T-helper 2 cell treated with Interferon-gamma antibody and Interleukin-4, amounts not matched to agents 5 μg/mL and 100 μg/mL, for 36 hours (primary cell): ENCODE results near the gene SUCLG2.
A peak's percentile ranks its signal among the peaks of the same experiment; 100 is the strongest.

ENCODE experiments used
- DNase-seq: peaks from one replicate; pipeline ENCODE4 v3.0.0; 2021; ENCODE audit warnings: low spot score
- H3K27ac Mint-ChIP-seq: one replicate; pipeline ENCODE4 v1.8.0; 2021; ENCODE audit warnings: mild to moderate bottlenecking, mixed read lengths
- H3K27me3 Mint-ChIP-seq: one replicate; pipeline ENCODE4 v1.8.0; 2021; ENCODE audit warnings: low read depth, mixed read lengths
- H3K36me3 Mint-ChIP-seq: one replicate; pipeline ENCODE4 v1.8.0; 2021; ENCODE audit warnings: low read depth, mixed read lengths
- H3K4me1 Mint-ChIP-seq: one replicate; pipeline ENCODE4 v1.8.0; 2021; ENCODE audit warnings: low read depth, mixed read lengths
- H3K4me3 Mint-ChIP-seq: one replicate; pipeline ENCODE4 v1.8.0; 2022; ENCODE audit warnings: mild to moderate bottlenecking, moderate library complexity, mixed read lengths
- H3K9me3 Mint-ChIP-seq: one replicate; pipeline ENCODE4 v1.8.0; 2021; ENCODE audit warnings: mixed read lengths

The SUCLG2 gene

DNA sequence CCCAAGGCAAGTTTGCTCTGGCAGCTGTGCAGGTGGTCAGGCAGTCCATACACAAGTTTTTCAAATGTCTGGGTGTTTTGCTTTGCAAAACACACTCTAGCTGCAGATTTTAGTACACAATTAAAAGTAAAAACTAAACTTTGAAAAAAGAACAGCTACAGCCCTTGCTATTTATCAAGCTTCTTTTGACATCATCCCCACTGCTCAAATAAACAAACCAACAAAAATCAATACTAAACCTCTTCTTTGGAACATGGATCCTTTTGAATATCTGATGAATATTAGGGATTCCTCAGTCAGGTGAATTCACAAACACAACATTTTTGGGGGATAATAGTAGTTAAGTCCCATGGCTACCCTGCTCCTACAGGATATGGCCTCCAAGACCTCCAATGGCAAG is 249.2 kb downstream of the SUCLG2 start:
- Mint-ChIP-seq H3K9me3 (no peaks in the 10 kb centered on the region), H3K36me3 (peaks cover 21% of the 10 kb centered on the region), H3K4me3 (no peak overlapping the region), H3K4me1 (no peaks in the 10 kb centered on the region), H3K27me3 (no peaks in the 10 kb centered on the region), H3K27ac (no peak overlapping the region)
- no peak for DNase-seq

DNA sequence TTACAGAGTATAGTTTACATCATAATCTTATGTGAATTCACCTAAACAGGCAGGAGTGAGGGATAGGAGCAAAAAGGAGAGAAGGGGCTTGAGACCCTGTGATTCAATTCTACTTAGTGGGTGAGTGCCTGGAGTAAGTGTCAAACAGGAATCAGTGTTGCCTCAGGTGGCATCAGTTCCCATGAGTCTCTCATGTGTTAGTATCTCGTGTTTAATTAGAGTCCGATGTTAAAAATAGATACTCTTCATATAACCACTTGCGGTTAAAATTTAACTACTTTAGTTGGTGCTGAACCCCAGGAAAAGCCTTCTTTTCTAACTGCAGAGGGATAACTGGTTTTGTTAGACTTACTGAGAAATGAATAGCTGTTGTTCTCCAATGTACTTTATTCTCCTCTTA is 251.5 kb downstream of the SUCLG2 start:
- H3K9me3 Mint-ChIP-seq, result peaks cover 4% of the 10 kb centered on the region
- no peak for DNase-seq
- no peaks in the 10 kb centered on the region for H3K27me3 Mint-ChIP-seq
- H3K36me3 Mint-ChIP-seq, result peaks cover 27% of the 10 kb centered on the region
- H3K27ac Mint-ChIP-seq, result no peak overlapping the region
- H3K4me3 Mint-ChIP-seq, result no peak overlapping the region
- no peaks in the 10 kb centered on the region for H3K4me1 Mint-ChIP-seq

DNA sequence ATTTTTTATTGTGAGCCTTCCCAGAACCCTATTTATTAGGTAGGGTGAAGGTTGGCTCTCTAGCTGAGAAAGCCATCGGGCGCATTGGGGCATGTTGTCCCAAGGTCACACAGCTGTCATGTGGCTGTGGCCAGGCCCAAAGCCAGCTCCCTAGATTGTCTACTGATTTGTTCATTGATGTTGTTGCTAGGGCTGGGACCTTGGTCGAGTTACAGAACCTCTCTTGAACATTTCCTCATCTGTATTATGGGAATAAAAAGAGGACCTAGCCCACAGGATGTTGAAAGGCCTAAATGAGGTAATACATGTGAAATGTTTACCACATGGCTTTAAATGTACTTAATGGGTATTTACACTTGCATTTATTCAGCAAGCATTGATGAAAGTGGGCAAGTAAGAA is 252.5 kb downstream of the SUCLG2 start:
- Mint-ChIP-seq H3K4me3 (no peak overlapping the region), H3K27me3 (no peaks in the 10 kb centered on the region), H3K27ac (no peak overlapping the region), H3K4me1 (no peaks in the 10 kb centered on the region), H3K36me3 (peaks cover 28% of the 10 kb centered on the region), H3K9me3 (peaks cover 4% of the 10 kb centered on the region)
- no peak for DNase-seq

DNA sequence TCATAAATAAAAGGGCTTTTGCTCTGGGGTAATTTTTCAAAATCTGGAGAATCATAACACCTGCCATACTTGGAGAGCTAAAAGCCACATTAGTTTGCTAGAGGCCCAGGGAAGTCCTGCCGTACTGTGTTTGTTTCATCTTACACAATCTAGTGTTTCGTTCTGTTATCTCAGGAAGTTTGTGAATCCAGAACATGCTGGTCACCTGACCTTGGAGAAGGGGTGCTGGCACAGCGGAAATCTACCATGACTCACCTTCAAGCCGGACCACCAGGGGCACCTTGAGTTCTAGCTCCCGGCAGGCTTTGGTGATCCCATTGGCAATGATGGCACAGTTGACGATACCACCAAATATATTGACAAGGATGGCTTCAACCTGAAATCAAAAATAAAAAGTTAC is 253.9 kb downstream of the SUCLG2 start:
- no peak for DNase-seq
- peaks cover 4% of the 10 kb centered on the region for H3K9me3 Mint-ChIP-seq
- H3K27ac Mint-ChIP-seq, result no peak overlapping the region
- peaks cover 28% of the 10 kb centered on the region for H3K36me3 Mint-ChIP-seq
- H3K27me3 Mint-ChIP-seq, result no peaks in the 10 kb centered on the region
- H3K4me3 Mint-ChIP-seq, result no peak overlapping the region
- no peaks in the 10 kb centered on the region for H3K4me1 Mint-ChIP-seq

DNA sequence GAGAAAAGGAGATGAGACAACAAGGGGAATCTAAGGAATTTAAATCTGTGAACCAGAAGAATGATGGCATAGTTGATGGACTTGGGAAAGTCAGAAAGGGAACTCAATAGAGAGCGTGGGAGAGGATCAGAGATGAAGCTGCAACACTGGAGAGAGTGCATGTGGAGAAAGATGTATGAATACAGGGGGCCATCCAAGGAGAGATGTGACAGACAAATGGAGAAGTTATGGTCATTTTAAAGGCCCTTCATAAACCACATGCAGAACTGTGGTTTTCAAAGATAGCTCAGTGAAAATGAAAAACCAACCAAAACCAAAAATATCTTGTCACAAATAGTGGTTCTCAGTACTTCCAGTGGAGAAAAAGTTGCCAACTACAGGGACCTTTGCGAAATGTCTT is 265.2 kb downstream of the SUCLG2 start:
- Mint-ChIP-seq H3K36me3 (peaks cover 42% of the 10 kb centered on the region), H3K4me3 (no peak overlapping the region), H3K9me3 (peaks cover 3% of the 10 kb centered on the region), H3K4me1 (peaks cover 16% of the 10 kb centered on the region), H3K27me3 (no peaks in the 10 kb centered on the region), H3K27ac (no peak overlapping the region)
- DNase-seq, result no peak

DNA sequence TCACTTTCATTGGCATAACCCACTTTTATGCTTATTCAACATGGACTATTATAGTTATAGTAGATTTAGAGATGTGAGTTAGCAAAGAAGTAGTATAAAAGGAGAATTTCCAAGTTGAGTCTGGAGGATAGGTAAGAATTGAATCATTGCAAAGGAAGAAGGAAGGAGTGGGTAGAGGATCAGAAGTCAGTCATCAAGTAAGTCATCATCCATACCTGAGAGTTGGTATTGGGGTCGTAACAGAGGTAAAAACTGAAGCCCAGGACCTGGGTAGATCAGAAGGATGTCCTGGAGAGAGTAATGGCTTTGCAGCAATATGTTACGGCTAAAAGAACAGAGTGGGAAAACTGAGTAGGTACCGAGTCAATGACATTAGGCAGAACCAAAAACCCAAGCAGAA is 265.7 kb downstream of the SUCLG2 start:
- peaks cover 3% of the 10 kb centered on the region for H3K9me3 Mint-ChIP-seq
- peaks cover 42% of the 10 kb centered on the region for H3K36me3 Mint-ChIP-seq
- peaks cover 16% of the 10 kb centered on the region for H3K4me1 Mint-ChIP-seq
- H3K27ac Mint-ChIP-seq, result no peak overlapping the region
- DNase-seq, result no peak
- H3K27me3 Mint-ChIP-seq, result no peaks in the 10 kb centered on the region
- H3K4me3 Mint-ChIP-seq, result no peak overlapping the region

DNA sequence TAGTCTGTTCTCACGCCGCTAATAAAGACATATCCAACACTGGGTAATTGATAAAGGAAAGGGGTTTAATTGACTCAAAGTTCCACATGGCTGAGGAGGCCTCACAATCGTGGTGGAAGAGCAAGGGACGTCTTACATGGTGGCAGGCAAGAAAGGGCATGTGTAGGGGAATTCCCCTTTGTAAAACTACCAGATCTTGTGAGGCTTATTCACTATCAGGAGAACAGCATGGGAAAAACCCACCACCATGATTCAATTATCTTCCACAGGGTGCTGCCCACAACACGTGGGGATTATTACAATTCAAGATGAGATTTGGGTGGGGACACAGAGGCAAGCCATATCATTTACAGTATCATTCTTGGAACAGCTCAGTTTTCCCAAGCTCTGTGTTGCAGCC is 268.0 kb downstream of the SUCLG2 start:
- peak; percentile 13 for DNase-seq
- peaks cover 16% of the 10 kb centered on the region for H3K4me1 Mint-ChIP-seq
- H3K36me3 Mint-ChIP-seq, result peaks cover 29% of the 10 kb centered on the region
- no peak overlapping the region for H3K27ac Mint-ChIP-seq
- H3K9me3 Mint-ChIP-seq, result peaks cover 3% of the 10 kb centered on the region
- no peak overlapping the region for H3K4me3 Mint-ChIP-seq
- no peaks in the 10 kb centered on the region for H3K27me3 Mint-ChIP-seq

DNA sequence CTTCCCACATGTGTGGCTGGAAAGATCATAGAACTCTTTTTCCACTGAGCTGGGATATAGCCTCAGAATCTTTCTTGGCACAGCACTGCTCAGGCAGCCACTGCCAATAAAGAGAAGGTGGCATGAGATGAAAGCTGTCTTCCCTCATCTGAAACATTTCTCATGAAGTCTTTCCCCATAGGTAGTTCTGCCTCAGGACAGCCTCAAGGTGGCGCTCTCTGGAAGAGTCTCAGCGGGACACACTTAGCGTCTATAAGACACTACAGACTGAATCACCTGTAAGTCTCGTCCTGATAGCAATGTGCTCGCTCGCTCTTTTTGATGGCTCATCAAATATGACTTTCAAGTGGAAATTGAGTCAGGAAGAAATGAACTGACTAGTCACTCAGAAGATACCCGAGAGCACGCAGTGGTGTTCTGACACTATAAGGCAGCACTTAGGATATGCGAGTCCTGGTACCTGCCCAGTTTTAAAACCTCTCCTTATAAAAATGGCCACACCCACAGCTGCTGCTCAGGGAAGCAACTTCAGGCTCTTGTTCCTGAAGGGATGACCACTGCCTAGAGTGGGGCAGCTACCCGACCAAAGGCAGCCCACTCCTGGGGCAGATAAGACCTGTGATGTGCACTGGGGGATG is 269.5 kb downstream of the SUCLG2 start:
- Mint-ChIP-seq H3K4me3 (no peak overlapping the region), H3K27me3 (no peaks in the 10 kb centered on the region), H3K27ac (no peak overlapping the region), H3K36me3 (peaks cover 25% of the 10 kb centered on the region), H3K9me3 (peaks cover 3% of the 10 kb centered on the region), H3K4me1 (peaks cover 13% of the 10 kb centered on the region)
- DNase-seq, result no peak

DNA sequence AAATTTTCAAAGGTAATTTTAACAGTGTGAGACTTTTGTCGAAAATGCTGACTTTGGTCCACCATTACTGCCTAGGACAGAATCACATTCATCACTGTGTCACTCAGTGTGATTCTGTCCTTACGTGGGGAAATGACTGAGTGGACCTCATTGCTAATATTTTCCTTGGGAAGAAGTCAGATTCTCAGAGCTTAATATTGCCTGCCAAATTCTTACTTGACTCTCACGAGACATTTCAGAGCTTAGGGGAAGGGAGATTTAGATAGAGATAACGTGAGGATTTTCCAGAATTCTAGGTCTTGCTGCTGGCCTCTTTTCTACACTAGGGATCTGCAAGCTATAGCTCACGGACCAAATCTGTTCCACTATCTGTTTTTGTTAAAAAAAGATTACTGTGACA is 270.4 kb downstream of the SUCLG2 start:
- Mint-ChIP-seq H3K4me3 (no peak overlapping the region), H3K27ac (no peak overlapping the region), H3K36me3 (peaks cover 23% of the 10 kb centered on the region), H3K9me3 (peaks cover 3% of the 10 kb centered on the region), H3K27me3 (no peaks in the 10 kb centered on the region), H3K4me1 (peaks cover 7% of the 10 kb centered on the region)
- no peak for DNase-seq

DNA sequence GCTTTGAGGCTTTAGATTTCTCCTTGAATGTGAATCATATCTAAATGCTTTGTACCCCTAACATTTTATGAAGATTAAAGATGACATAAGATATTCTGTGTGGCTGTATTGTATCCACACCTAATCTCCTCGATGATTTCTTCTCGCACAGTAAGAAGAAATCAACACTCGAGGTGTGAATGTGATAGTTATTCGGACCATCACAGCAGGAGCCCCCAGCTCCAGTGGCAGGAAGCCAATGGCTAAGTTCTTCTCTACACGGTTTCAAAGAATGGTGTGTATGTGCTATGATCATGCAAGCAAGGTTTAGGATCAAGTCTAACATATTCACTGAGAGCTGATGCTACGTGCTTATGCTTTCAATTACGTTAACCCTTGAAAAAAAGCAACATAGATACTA is 271.0 kb downstream of the SUCLG2 start:
- Mint-ChIP-seq H3K4me3 (no peak overlapping the region), H3K27me3 (no peaks in the 10 kb centered on the region), H3K36me3 (peaks cover 18% of the 10 kb centered on the region), H3K4me1 (peaks cover 4% of the 10 kb centered on the region), H3K27ac (no peak overlapping the region), H3K9me3 (peaks cover 3% of the 10 kb centered on the region)
- no peak for DNase-seq

DNA sequence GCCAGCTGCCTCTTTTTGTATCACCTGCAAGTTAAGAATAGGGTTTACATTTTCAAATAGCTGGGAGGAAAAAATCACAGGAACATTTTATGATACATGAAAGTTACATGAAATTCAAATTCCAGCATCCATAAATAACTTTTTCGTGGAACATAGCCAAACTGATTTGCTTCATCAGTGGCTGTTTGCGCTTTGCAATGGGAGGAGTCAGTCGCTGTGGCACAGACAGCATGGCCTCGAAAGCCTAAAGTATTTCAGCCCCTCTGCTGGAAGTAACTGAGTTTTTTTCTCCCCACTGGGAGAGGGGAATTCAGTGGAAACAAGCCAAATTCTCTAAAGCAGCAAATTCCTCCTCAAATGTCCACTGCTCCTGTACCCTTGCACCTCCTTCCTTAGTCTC is 271.9 kb downstream of the SUCLG2 start:
- H3K36me3 Mint-ChIP-seq, result peaks cover 12% of the 10 kb centered on the region
- no peak for DNase-seq
- peaks cover 3% of the 10 kb centered on the region for H3K9me3 Mint-ChIP-seq
- no peak overlapping the region for H3K27ac Mint-ChIP-seq
- peaks cover 4% of the 10 kb centered on the region for H3K4me1 Mint-ChIP-seq
- H3K4me3 Mint-ChIP-seq, result no peak overlapping the region
- no peaks in the 10 kb centered on the region for H3K27me3 Mint-ChIP-seq

DNA sequence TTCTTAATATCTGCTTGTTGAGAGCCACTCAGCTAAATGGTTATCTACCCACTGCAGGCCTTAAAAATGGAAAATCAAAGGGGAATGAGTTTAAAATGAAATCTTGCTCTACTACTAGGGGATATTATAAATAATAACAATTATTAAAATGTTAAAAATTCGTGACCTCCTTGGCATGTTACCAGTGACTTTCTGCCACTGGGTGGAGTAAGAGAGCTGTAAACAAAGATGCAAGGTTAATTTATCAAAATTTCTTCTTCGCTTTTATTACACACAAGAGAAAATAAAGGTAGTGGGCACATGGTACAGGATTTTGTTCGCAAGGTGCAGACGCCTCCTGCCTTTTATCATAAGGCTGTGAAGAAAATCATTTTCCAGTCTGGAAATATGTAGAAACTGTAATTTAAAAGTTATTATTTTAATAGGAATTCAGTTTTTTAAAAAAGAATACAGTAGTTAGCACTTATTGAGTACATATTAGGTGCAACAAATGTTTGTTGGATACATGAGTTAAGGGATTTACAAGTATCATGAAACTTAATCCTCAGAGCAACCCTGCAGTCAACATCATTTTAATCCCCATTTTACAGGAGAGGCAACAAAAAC is 272.6 kb downstream of the SUCLG2 start:
- peaks cover 9% of the 10 kb centered on the region for H3K36me3 Mint-ChIP-seq
- H3K4me3 Mint-ChIP-seq, result no peak overlapping the region
- no peak overlapping the region for H3K27ac Mint-ChIP-seq
- DNase-seq, result no peak
- peaks cover 4% of the 10 kb centered on the region for H3K4me1 Mint-ChIP-seq
- H3K27me3 Mint-ChIP-seq, result no peaks in the 10 kb centered on the region
- peaks cover 3% of the 10 kb centered on the region for H3K9me3 Mint-ChIP-seq

DNA sequence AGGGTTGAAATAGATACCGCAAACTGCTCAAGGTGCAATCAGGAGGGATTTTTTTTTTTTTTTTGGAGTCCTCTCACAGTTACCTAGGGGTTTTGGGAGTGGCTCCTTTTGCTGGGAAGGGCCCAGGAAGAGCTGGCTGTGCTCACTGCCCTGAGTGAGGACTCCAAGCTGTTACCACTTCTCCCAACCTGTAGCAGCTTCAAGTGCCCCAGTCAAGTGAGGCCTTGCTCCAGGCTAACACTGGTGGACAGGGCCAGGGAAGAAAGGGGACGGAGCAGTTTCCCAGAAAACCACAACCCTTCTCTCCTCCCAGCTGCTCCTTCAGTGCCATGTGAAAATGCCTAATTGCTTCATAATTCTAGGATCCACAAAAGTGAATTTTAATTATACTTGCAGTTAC is 274.3 kb downstream of the SUCLG2 start:
- Mint-ChIP-seq H3K36me3 (peaks cover 12% of the 10 kb centered on the region), H3K27ac (no peak overlapping the region), H3K4me3 (no peak overlapping the region), H3K9me3 (no peaks in the 10 kb centered on the region), H3K4me1 (peaks cover 4% of the 10 kb centered on the region), H3K27me3 (no peaks in the 10 kb centered on the region)
- no peak for DNase-seq

DNA sequence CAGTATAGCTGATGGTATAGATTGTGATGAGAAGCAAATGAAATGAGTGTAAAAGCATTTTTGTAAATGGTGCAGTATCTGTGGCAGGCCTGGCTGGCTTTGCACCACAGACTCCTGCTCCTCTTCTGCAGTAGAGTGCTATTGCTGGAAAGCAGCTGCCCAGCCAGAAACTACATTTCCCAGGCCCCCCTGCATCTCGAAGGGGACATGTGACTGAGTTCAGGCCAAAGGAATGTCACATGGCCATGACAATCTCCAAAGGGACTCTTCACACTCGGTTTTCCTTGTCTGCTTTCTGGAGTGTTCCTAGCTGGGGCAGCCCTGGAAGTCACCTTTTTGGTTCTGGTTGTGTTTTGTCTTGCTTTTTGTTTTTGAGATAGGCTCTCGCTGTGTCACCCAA is 277.1 kb downstream of the SUCLG2 start:
- Mint-ChIP-seq H3K27me3 (no peaks in the 10 kb centered on the region), H3K36me3 (peaks cover 21% of the 10 kb centered on the region), H3K4me3 (no peak overlapping the region), H3K27ac (no peak overlapping the region), H3K4me1 (no peaks in the 10 kb centered on the region), H3K9me3 (no peaks in the 10 kb centered on the region)
- no peak for DNase-seq

DNA sequence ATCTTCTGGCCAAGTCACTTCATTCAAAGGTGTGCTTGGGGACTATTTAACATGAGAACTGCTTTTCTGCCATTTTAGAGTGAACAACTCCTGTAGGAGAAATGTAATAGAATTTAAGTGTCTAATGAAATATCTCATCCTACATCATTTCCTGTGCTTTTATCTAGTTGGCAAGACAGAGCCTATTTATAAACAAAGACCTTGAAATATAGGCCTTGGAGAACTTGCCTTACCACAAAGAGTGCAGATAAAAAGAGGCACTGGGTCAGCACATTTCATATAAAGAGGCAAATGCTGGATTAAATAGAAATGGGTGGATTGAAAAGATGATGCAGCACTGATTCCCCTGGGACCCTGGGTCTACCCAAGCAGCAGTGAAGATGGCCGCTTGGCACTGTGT is 278.0 kb downstream of the SUCLG2 start:
- Mint-ChIP-seq H3K9me3 (no peaks in the 10 kb centered on the region), H3K36me3 (peaks cover 26% of the 10 kb centered on the region), H3K27ac (no peak overlapping the region), H3K4me3 (no peak overlapping the region), H3K4me1 (no peaks in the 10 kb centered on the region), H3K27me3 (no peaks in the 10 kb centered on the region)
- DNase-seq, result no peak
